OCI-LY1 (cell line): ENCODE data around the gene ARF6.
"Not testable (repeated sequence)": the region's sequence is repeated elsewhere in the genome, so short reads cannot be mapped to it uniquely, and the experiment has no call there.

Source experiments
- H2AFZ ChIP-seq: fragments of 200-600 bp; sonication (generic), shearing (Covaris generic); 2 replicates; pipeline ENCODE4 v1.6.0; 2014; ENCODE audit warnings: antibody characterized with exemption, mild to moderate bottlenecking, low read length
- H3F3A ChIP-seq: fragments of 200-600 bp; sonication (generic), shearing (Covaris generic); 2 replicates; pipeline ENCODE4 v1.6.0; 2014; ENCODE audit warnings: mild to moderate bottlenecking, antibody characterized with exemption, low read length, moderate library complexity; ENCODE audit not compliant: insufficient read depth
- H3K27ac ChIP-seq: fragments of 200-600 bp; sonication (generic); 2 replicates; pipeline ENCODE4 v1.5.1; 2014; ENCODE audit warnings: low read length, mixed run types, mild to moderate bottlenecking, low read depth; ENCODE audit not compliant: poor library complexity, severe bottlenecking
- H3K27me3 ChIP-seq: fragments of 200-600 bp; sonication (generic); 2 replicates; pipeline ENCODE4 v1.6.0; 2014; ENCODE audit warnings: antibody characterized with exemption, mild to moderate bottlenecking, low read length, moderate library complexity; ENCODE audit not compliant: insufficient read depth
- H3K36me3 ChIP-seq: fragments of 200-600 bp; sonication (generic); 2 replicates; pipeline ENCODE4 v1.6.1; 2014; ENCODE audit warnings: mild to moderate bottlenecking, antibody characterized with exemption, low read length, moderate library complexity, mixed read lengths; ENCODE audit not compliant: insufficient read depth
- H3K4me1 ChIP-seq: fragments of 200-600 bp; sonication (generic); 2 replicates; pipeline ENCODE4 v1.5.1; 2014; ENCODE audit warnings: mild to moderate bottlenecking, low read length, moderate library complexity; ENCODE audit not compliant: insufficient read depth, severe bottlenecking
- H3K4me2 ChIP-seq: fragments of 200-600 bp; sonication (generic), shearing (Covaris generic); 2 replicates; pipeline ENCODE4 v1.6.1; 2014; ENCODE audit warnings: low read length
- H3K4me3 ChIP-seq: fragments of 200-600 bp; sonication (generic); 2 replicates; pipeline ENCODE4 v1.5.1; 2014; ENCODE audit warnings: low read length, low read depth, mild to moderate bottlenecking, mixed read lengths; ENCODE audit not compliant: poor library complexity, severe bottlenecking
- H3K79me2 ChIP-seq: fragments of 200-600 bp; shearing (Covaris generic); 2 replicates; pipeline ENCODE4 v1.6.1; 2016; ENCODE audit warnings: mixed run types, low read length, mixed read lengths; ENCODE audit not compliant: insufficient read depth
- H3K9ac ChIP-seq: fragments of 200-600 bp; sonication (generic), shearing (Covaris generic); 2 replicates; pipeline ENCODE4 v1.6.1; 2014; ENCODE audit warnings: mild to moderate bottlenecking, low read length, mixed read lengths
- H3K9me2 ChIP-seq: fragments of 200-600 bp; sonication (generic), shearing (Covaris generic); 2 replicates; pipeline ENCODE4 v1.6.1; 2014; ENCODE audit warnings: low read depth, mild to moderate bottlenecking, low read length, mixed read lengths
- H3K9me3 ChIP-seq: fragments of 200-600 bp; shearing (Covaris generic); 2 replicates; pipeline ENCODE4 v1.6.1; 2014; ENCODE audit warnings: low read length, mixed read lengths
- H4K20me1 ChIP-seq: fragments of 200-600 bp; sonication (generic), shearing (Covaris generic); 2 replicates; pipeline ENCODE4 v1.6.0; 2016; ENCODE audit warnings: mild to moderate bottlenecking, low read length; ENCODE audit not compliant: insufficient read depth
- CTCF ChIP-seq: fragments of 200-600 bp; sonication (generic), shearing (Covaris generic); IDR thresholded peaks from 2 replicates; pipeline ENCODE4 v1.5.1; 2017; ENCODE audit warnings: mild to moderate bottlenecking, antibody characterized with exemption, low read length, moderate library complexity, mixed read lengths
- EZH2 ChIP-seq: fragments of 200-600 bp; sonication (generic), shearing (Covaris generic); IDR thresholded peaks from 2 replicates; pipeline ENCODE4 v1.8.0; 2017; ENCODE audit warnings: borderline replicate concordance, mixed run types, mild to moderate bottlenecking, antibody characterized with exemption, low read length, moderate library complexity, mixed read lengths

Gene ARF6

GRCh38 chr14:49939215-49939614, 46.3 kb downstream of the ARF6 start:
- H3K27me3 ChIP-seq, H3K4me2 ChIP-seq, H3K4me3 ChIP-seq, H3K9me2 ChIP-seq, H3K9ac ChIP-seq, H3K27ac ChIP-seq, H2AFZ ChIP-seq, H3K79me2 ChIP-seq, H3K36me3 ChIP-seq, H4K20me1 ChIP-seq, H3F3A ChIP-seq: not testable (repeated sequence)
- H3K4me1 ChIP-seq, result peaks cover 14% of the 10 kb centered on the region
- peaks cover 13% of the 10 kb centered on the region; the same call in 1 of the 2 replicates for H3K9me3 ChIP-seq

- Histone ChIP-seq H2AFZ (0 out of 2 replicates have a peak overlapping the region, but pooled peaks have one; percentile 21), H3K9ac (no peak overlapping the region), H3K9me2 (no peaks in the 10 kb centered on the region), H4K20me1 (no peaks in the 10 kb centered on the region), H3K4me2 (no peak overlapping the region), H3K27ac (peak overlapping the region; percentile 23), H3F3A (no peaks in the 10 kb centered on the region), H3K4me3 (no peak overlapping the region), H3K4me1 (peaks cover 14% of the 10 kb centered on the region), H3K27me3 (no peaks in the 10 kb centered on the region), H3K36me3 (no peaks in the 10 kb centered on the region; the same call in 1 of the 2 replicates), H3K79me2 (no peaks in the 10 kb centered on the region), H3K9me3 (peaks cover 13% of the 10 kb centered on the region; the same call in 1 of the 2 replicates)
- TF ChIP-seq CTCF (no peak), EZH2 (no peak)
These were observed 47.1 kb downstream of the ARF6 start for GRCh38 chr14:49939884-49940510.

DNA sequence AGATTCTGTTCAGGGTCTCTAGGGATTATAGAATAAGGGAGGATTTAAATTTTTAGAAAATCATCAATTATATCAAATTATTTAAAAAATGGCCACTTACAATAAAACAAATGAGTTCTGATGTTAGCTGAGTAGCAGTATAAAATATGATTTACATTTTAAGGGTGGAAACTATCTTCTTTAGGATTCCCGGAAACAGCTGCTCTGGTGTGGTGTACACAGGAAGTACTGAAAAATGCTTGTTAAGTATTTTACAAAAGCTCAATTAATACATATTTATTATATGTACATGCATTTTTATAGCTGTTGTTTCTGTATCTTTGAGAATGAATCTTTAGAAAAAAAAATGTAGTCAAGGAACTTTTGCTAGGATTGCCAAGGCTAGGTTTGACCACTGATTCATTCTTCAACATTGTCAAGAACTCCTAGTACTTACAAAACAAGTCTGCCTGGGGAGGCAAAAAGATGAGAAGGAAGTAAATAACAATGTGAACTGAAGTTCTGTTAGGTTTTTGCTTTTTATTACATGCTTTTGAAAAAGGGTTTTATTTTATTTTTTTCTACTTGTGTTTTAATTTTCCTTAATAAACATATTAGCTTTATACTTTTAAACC, 48.0 kb downstream of the ARF6 start:
- peaks cover 13% of the 10 kb centered on the region; the same call in 1 of the 2 replicates for H3K9me3 ChIP-seq
- peak overlapping the region; percentile 23 for H3K27ac ChIP-seq
- H2AFZ ChIP-seq, result no peak overlapping the region; the same call in 1 of the 2 replicates
- H3K79me2 ChIP-seq, result no peaks in the 10 kb centered on the region
- no peaks in the 10 kb centered on the region for H3F3A ChIP-seq
- 0 out of 2 replicates have a peak overlapping the region, but pooled peaks have one; percentile 11 for H3K4me2 ChIP-seq
- H4K20me1 ChIP-seq, result no peaks in the 10 kb centered on the region
- H3K9ac ChIP-seq, result no peak overlapping the region
- H3K4me3 ChIP-seq, result no peak overlapping the region
- peaks cover 14% of the 10 kb centered on the region for H3K4me1 ChIP-seq
- H3K9me2 ChIP-seq, result no peaks in the 10 kb centered on the region
- H3K27me3 ChIP-seq, result no peaks in the 10 kb centered on the region
- H3K36me3 ChIP-seq, result no peaks in the 10 kb centered on the region; the same call in 1 of the 2 replicates
- TF ChIP-seq EZH2 (no peak), CTCF (no peak)
